Measurements from ENCODE around the gene PTPN4. TPM values are rescaled to one million over a fixed set of nuclear protein-coding genes. Genes with fewer than 3 reads are reported as not detected.
"Not testable (repeated sequence)": the region's sequence is repeated elsewhere in the genome, so short reads cannot be mapped to it uniquely, and the experiment has no call there.

The PTPN4 gene
- total and polyA plus RNA-seq, 2 of the 13 experiments (the other 11 are each of a cell fraction or from before 2014, with no cell fraction given), result 20.3 to 34.6 TPM

DNA sequence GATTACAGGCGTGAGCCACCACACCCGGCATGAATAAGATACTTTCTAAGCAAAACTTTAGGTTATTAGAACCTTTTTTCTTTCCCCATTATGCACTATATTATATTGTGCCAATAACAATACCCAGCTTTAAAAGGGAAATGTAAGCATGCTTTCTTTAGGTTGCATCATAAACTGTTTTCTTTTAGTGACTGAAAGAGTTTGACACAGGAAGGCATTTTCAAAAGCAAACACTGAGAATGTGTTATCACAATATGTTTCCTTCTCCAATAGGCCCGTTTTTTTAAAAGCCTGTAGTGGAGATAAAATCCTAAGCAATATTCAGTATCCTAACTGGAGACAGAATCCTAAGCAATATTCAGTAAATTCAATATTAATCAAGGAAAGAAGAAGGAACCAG is 236.4 kb downstream of the PTPN4 start (continued):
- TF ChIP-seq, protein P1, sequence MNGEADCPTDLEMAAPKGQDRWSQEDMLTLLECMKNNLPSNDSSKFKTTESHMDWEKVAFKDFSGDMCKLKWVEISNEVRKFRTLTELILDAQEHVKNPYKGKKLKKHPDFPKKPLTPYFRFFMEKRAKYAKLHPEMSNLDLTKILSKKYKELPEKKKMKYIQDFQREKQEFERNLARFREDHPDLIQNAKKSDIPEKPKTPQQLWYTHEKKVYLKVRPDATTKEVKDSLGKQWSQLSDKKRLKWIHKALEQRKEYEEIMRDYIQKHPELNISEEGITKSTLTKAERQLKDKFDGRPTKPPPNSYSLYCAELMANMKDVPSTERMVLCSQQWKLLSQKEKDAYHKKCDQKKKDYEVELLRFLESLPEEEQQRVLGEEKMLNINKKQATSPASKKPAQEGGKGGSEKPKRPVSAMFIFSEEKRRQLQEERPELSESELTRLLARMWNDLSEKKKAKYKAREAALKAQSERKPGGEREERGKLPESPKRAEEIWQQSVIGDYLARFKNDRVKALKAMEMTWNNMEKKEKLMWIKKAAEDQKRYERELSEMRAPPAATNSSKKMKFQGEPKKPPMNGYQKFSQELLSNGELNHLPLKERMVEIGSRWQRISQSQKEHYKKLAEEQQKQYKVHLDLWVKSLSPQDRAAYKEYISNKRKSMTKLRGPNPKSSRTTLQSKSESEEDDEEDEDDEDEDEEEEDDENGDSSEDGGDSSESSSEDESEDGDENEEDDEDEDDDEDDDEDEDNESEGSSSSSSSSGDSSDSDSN (CRISPR knock-in tag; IDR thresholded peaks at IDR 0.05), result no peak

DNA sequence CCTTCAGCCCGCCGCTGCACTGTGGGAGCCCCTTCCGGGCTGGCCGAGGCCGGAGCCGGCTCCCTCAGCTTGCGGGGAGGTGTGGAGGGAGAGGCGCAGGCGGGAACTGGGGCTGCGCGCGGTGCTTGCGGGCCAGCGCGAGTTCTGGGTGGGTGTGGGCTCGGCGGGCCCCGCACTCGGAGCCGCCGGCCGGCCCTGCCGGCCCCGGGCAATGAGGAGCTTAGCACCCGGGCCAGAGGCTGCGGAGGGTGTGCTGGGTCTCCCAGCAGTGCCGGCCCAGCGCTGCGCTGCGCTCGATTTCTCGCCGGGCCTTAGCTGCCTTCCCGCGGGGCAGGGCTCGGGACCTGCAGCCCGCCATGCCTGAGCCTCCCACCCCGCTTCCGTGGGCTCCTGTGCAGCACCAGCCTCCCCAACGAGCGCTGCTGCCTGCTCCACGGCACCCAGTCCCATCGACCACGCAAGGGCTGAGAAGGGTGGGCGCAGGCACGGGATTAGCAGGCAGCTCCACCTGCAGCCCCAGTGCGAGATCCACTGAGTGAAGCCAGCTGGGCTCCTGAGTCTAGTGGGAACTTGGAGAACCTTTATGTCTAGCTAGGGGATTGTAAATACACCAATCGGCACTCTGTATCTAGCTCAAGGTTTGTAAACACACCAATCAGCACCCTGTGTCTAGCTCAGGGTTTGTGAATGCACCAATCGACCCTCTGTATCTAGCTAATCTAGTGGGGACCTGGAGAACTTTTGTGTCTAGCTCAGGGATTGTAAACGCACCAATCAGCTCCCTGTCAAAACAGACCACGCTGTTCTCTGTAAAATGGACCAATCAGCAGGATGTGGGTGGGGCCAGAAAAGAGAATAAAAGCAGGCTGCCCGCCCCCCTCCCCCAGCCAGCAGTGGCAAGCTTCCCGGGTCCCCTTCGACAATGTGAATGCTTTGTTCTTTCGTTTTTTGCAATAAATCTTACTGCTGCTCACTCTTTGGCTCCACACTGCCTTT is 237.5 kb downstream of the PTPN4 start:
- H3K9ac ChIP-seq (ENCODE audit: insufficient read depth, low read depth, low read length); CTCF ChIA-PET (ENCODE audit: low intra/inter-chr PET ratio, low total read pairs); in situ Hi-C loops (cut with HindIII; ENCODE audit: extremely low pct_ligation_motif_present, low pct_unique_long_range_greater_than_20kb); H3K4me2 ChIP-seq (ENCODE audit: low read depth, low read length); H3K9me3 ChIP-seq (ENCODE audit: low read length); FAIRE-seq; H4K20me1 ChIP-seq (ENCODE audit: insufficient read depth, low read length); H3K36me3 ChIP-seq (replicated peaks in 1 of 2; ENCODE audit: control insufficient read depth in 1 of 2, insufficient read depth in 2 of 2, low read length in 2 of 2); H3K4me3 ChIP-seq (replicated peaks in 1 of 3; ENCODE audit: insufficient read depth in 1 of 3, low read depth in 2 of 3, low read length in 3 of 3); ATAC-seq; DNase-seq (ENCODE audit: low spot score); intact Hi-C loops (cut with micrococcal nuclease; ENCODE audit: unreplicated experiment); BruUV-seq (replicated peaks); H3K79me2 ChIP-seq (ENCODE audit: insufficient read depth, low read length); H3K27me3 ChIP-seq (ENCODE audit: control insufficient read depth in 1 of 2, insufficient read depth in 2 of 2, low read length in 2 of 2); H2AFZ ChIP-seq (ENCODE audit: low read length); H3K27ac ChIP-seq (ENCODE audit: extremely low read length, insufficient read depth, low read length): not testable (repeated sequence)
- peak; percentile 42; the same call in 1 of the 2 replicates for TF ChIP-seq NFYC (CRISPR knock-in tag; IDR thresholded peaks at IDR 0.05)
- TF ChIP-seq NFYB (CRISPR knock-in tag; IDR thresholded peaks at IDR 0.05), result peak; percentile 63
- TF ChIP-seq, protein P2, sequence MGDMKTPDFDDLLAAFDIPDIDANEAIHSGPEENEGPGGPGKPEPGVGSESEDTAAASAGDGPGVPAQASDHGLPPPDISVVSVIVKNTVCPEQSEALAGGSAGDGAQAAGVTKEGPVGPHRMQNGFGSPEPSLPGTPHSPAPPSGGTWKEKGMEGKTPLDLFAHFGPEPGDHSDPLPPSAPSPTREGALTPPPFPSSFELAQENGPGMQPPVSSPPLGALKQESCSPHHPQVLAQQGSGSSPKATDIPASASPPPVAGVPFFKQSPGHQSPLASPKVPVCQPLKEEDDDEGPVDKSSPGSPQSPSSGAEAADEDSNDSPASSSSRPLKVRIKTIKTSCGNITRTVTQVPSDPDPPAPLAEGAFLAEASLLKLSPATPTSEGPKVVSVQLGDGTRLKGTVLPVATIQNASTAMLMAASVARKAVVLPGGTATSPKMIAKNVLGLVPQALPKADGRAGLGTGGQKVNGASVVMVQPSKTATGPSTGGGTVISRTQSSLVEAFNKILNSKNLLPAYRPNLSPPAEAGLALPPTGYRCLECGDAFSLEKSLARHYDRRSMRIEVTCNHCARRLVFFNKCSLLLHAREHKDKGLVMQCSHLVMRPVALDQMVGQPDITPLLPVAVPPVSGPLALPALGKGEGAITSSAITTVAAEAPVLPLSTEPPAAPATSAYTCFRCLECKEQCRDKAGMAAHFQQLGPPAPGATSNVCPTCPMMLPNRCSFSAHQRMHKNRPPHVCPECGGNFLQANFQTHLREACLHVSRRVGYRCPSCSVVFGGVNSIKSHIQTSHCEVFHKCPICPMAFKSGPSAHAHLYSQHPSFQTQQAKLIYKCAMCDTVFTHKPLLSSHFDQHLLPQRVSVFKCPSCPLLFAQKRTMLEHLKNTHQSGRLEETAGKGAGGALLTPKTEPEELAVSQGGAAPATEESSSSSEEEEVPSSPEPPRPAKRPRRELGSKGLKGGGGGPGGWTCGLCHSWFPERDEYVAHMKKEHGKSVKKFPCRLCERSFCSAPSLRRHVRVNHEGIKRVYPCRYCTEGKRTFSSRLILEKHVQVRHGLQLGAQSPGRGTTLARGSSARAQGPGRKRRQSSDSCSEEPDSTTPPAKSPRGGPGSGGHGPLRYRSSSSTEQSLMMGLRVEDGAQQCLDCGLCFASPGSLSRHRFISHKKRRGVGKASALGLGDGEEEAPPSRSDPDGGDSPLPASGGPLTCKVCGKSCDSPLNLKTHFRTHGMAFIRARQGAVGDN (CRISPR knock-in tag; IDR thresholded peaks at IDR 0.05), result 0 out of 2 replicates have a peak, but pooled peaks have one; percentile 10
- peak; percentile 31; the same call in 1 of the 2 replicates for TF ChIP-seq GABPB1 (CRISPR knock-in tag; IDR thresholded peaks at IDR 0.05)
- peaks cover 19% of the 10 kb centered on the region for H3K4me1 ChIP-seq (ENCODE audit: insufficient read depth, low read length)
- 91% methylated on average over 48 of the region's 55 CpGs for WGBS (ENCODE audit: low lambda C conversion rate)
- POLR2A ChIA-PET, result interaction anchor here (0.7 to 0.8 kb wide), 2 partner anchors 12 to 15 kb away, joined by 4 to 5 read pairs; partner anchors contain the start of gene EPB41L5

All from HepG2 (cell line).